C4-2B (cell line): ENCODE measurements around the gene YLPM1.

ENCODE experiments used
- CTCF ChIP-seq: fragments of 450-650 bp; conservative IDR thresholded peaks from 2 replicates; pipeline ENCODE4 v1.5.1; 2017; ENCODE audit warnings: mild to moderate bottlenecking
- ZFX ChIP-seq: fragments of 450-650 bp; IDR thresholded peaks from 2 replicates; pipeline ENCODE4 v1.6.1; 2017

GRCh38 chr14:74824997-74825396, 61.9 kb downstream of the YLPM1 start:
- TF ChIP-seq CTCF (no peak), ZFX (no peak)
